NCI-H1436 (cell line): ENCODE measurements around the gene ATP13A5.
A peak's percentile ranks its signal among the peaks of the same experiment; 100 is the strongest.

Experiments used
- DNase-seq: peaks from one replicate; lab custom pipeline; 2025; lab: John Stamatoyannopoulos, UW

ATP13A5 gene

DNA sequence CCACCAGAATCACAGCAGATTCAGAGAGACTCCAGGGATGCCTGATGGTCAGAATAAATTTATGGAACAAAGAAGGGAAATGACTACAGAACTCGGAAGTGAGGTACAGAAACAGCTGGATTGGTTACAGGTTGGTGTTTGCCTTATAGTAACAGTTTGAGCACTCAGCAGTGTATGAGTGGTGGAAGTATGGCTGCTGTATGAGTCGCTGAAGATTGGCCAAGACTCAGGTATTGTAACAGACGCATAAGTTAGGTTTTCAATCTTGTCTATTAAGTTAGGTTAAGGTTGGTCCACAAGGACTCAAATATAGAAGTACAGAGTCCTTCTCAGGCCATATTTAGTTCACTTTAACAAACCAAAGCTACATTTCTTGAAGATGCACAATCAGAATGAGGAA is 33.1 kb downstream of the ATP13A5 start:
- DNase-seq = no peak

DNA sequence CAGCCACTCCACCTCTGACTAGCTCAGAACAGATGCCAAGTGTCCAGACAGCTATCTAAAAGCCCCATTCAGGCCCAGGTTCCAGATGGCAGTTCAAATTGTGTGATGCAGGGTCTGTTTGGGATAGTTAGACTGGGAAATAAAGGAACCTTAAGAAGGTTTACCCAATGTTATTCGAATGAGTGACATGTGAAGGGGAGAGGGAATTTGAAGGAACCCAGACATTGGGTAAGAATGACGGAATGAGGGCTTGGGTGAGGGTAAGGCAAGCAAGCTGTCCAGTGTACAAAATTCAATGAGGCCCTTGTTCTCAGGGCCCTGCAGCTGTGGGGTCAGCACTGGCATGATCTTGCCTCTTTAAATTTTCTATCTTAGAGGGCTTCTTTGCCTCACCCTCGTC is 34.1 kb downstream of the ATP13A5 start:
- no peak for DNase-seq

DNA sequence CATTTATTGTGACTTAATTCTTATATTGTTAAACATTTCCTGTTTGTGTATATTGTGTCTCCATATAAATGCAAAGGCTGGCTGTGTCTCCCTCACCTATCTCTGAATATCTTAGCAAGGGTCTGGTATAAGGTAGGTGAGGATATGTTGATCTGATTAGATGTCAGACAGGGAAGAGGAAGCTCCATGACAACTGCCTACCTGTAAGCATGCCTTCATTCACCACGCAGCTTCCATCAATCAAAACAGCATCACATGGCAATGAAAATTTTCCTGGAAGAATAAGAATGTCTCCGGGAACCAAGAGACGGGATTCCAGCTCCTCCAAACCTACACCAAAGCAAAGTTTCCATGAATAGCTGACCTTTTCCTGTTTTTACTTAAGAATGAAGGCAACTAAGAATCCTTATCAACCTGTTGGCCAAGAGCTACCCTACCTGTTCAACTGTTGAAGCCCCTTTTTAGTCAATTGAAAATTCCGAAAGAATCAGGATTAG is 34.8 kb downstream of the ATP13A5 start:
- DNase-seq = no peak

DNA sequence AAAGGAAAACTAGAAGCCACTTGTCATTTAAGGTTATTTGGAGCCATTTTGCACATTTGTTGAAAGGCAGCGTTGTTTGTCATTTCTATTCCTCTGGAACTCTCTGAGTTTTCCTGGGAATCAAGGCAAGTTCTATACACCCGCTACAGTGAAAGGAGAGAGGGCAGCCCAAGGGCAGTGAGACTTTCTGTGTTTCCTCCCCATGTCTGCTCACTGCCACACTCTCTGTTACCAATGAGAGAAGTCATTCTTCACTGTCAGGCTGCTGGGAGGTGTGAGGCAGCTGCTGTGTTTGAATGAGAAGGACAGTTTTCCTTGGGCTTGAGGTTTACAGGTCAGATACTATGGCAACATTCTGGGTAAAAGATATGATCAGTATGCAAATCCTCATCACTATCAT is 36.0 kb downstream of the ATP13A5 start:
- DNase-seq = no peak

DNA sequence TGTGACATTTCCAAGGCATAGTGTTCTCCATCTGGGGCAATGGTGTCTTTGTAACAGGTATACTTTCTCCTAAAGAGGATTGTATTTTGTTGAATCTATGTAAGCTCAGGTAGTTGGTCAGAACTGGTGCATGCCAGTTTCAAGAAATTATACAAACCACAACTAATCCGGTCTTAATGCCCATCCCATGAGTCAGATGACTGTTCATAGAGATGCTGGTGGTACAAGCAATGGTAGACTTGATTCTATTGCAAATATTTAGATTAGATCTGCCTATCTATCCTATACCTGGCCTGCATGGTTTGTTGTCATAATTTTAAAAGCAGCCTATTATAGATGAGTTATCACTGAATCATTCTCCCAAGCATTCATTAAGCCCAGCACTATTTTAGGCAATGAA is 43.5 kb downstream of the ATP13A5 start:
- DNase-seq = no peak

DNA sequence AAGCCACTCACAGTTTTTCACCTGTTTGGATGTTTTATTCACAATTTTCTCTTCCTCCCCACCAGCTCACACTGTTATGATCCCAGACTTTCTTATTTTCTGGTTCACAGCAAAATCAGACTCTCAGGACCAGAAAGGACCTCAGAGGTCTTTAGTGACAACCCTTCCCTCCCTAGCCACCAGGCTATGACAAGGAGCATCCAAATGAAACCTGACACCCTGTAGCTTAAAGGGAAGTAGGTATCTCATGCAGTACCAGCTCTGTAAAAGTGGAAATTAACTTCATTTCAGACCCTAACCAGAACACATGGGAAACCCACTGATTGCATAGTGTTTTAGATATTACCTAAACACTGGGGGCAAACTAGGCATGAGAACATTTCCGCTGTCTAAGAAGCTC is 45.3 kb downstream of the ATP13A5 start:
- DNase-seq = no peak

DNA sequence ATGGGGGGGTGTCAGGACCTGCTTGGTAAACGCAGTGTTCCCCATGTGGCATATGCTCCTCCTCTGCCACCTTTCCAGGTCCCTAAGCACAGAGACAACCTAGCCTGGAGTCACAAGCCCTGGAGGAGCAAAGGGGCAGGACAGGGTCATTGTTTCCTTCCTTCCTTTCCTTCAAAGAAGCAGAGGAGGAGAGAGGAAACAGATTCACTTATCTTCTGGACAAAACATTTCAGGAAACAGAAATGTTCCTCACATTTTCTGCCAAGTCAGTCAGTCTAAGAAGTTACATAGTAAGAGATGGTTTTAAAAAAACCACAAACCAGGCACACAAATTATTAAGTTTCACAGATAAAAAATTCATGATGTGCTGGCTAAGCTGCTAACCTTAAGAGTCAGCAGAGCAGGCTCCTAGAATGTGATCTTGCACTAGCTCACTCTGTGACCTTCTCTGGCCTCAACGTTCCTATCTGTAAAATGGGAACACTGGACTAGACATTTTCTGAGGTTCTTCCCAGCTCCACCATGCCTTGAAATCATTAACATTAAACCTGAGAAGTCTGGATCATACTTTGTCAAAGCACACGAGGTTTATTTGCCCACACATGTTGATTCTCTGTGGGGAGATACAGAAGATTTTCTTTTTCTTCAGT is 47.9 kb downstream of the ATP13A5 start:
- DNase-seq = no peak

DNA sequence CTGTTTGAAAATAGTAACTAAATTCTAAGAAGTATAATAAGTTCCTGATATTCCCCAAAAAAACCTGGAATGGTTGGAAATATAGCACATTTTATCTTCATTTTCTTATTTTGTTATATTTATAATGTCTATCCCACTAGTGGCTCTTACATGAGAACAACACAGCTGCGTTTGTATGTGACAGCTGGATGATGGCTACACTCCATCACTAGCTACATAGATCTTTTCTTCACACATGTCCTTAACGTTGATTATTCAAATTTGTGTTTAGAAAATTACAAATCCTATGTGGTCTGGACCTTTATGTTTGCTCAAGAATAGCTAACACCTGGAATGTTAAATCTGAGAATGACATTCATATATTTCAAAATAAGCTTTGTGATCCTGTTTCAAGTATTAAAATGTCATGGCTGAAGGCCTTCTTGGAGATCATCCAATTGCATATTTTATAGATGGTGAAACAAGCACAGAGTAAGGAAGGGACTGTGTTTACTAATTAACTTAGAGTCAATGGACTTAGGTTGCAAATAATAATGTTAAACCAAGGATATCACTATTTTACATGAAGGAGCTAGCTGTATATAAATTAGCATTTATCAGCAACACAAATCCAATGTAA is 60.8 kb downstream of the ATP13A5 start:
- DNase-seq = no peak

DNA sequence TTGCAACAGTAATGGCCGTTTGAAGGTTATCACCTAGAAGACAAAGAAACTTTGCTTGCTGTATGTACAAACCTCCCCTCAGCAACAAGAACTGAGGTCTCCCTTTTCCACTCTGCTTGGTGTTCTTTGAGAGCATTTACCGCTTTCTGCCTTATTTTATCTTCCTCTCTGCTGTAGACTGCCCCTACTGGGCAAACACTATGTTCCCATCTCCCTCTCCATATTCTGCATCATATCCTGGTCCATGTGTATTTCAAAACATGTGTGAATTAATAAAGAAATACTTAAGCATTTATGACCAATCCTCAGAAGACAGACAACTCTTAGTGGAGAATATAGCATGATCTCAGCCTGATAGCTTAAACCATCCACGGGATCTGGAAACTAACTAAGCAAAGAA is 64.4 kb downstream of the ATP13A5 start:
- no peak for DNase-seq

DNA sequence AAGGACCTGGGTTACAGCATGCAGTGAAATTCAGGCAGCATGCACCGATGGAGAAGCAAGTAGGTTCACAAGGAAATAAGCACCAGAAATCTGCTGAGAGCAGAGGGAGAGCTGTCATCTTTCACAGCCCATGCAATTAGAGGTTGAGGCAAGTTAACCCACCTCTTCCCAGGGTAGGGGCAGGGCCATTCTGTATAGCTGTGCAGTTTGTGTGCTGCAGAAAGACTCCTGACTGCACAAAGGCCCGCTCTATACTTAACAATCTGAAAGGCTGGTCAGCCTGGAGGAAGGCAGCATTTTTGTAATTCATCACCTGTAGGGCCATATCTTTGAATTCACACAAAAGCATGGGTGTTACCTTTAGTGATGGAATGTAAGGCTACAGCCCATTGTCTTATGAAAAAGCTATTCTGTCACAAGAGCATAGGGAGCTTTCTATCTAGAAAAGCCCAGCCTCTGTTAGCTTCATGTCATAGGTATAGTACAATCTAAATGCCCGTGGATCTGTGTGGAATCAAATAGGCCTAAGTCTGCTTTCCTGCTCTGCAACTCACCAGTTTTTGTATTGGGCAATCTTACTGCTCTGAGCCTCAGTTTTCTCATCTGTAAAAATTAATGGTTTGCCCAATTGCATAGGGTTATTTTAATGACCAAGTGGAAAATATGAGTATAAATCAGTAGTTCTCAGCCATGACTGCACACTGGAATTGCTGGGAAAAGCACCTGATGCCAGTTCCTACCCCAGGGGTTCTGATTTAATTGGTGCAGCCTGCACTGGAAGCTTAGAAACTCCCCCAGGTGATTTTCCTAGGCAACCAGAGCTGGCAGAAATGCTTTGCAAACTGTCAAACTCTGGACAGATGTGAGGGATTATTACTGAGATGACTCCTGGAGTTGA is 65.2 kb downstream of the ATP13A5 start:
- no peak for DNase-seq

DNA sequence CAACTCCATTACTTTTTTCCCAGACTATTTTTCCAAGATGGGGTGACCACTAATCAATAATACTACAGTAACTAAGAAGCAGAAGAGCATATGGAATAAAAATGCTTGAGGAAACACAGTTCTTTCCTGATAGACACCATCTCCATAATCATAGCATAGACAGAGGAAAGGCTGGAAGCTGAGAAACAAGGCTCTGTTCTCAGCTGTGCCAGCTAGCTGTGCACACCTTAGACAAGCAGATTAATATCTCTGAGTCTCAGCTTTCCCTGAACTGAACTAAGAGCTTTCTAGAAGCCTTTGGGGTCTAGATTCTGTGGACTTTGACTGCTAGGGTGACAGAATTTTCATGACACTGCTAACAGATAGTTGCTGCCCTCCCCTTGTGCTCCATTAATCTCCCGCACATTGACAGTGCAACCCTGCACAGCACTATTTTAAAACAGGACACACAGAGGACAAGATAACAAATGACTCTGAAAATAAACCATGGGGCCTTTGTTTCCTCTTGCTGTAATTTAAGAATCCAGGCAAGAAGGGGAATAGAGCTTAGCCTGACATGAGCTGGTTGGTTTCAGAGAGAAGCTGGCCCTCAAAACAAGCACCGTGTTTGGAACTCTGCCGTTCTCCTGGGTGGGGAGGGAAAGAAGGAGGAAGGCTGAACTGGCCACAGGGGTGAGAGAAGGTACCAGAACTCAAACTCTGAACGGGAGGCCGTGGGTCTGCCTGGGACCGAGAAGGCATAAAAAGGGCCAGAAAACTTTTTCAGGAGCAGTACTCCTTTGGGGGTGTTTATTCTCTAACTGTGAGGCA is 67.4 kb downstream of the ATP13A5 start:
- DNase-seq = no peak

DNA sequence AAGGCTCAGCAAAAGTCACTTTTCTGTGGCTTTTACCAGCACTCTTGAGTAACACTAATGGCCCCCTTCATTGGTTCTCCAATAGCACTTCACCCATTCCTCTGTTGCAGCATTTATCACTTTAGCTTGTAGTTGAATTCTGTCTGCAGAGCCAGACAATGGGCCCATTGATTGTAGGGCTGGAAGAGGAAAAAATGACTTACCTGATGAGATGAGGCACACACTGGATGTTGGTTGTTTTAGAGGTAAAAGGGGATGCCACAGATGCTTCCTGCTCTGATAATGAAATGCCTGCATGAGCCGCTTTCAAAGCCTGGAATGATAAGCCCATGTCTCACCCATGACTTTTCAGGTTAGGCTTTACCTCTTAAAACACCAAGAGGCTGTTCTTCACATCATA is 73.2 kb downstream of the ATP13A5 start:
- DNase-seq = no peak

DNA sequence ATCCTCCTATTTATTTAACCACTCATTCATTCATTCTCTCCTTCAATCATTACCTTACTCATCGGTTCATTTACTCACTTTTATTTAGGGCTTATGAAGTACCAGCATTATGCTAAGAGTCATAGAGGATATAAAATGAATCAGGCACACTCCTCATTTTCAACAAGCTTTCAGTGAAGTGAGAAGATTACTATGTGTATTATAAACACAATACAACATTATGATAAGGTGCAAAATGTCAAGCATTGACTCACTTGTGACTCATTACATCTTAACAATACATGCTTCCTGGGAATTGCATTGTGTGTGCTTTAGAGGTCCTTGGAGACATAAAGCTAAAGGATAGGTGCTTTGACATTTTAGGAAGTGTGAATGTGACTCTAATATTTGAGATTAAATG is 77.1 kb downstream of the ATP13A5 start:
- peak; percentile 8 for DNase-seq

DNA sequence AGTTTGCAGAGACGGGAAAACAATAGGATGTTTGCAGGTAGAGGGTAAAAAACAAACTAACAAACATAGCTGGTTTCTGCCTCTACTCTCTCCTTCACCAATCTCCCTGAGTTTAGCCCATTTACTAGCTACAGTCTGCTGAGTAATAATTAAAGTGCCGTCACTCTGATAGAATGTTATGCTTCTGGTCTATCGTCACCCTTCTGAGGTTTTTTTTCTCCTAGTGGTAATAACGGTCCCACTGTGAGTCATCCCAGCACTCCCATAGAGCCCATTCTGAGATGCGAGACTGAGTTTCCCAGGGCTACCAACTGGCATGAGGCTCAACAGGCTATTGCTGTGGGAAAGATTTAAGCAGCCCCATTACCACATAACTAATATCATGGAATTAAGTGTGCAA is 81.1 kb downstream of the ATP13A5 start:
- no peak for DNase-seq

DNA sequence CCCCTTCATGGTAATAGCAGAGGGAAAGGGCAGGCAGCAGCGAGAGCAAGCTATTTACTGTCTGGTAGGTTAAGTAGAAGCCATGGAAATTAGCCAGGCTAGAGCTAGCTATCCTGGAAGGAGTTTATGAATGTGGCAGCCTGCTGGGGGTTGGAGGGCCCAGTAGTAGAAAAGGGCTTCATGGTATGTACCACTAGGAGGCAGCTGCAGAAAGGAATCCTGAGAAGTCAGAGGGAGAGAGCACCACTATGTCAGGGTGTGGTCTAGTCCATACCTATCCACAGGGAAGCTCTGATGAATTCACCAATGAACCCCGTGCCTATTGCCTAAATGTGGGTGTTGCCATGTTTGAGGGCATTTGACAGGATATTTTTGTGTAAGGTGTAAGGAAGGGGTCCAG is 82.6 kb downstream of the ATP13A5 start:
- DNase-seq = no peak

DNA sequence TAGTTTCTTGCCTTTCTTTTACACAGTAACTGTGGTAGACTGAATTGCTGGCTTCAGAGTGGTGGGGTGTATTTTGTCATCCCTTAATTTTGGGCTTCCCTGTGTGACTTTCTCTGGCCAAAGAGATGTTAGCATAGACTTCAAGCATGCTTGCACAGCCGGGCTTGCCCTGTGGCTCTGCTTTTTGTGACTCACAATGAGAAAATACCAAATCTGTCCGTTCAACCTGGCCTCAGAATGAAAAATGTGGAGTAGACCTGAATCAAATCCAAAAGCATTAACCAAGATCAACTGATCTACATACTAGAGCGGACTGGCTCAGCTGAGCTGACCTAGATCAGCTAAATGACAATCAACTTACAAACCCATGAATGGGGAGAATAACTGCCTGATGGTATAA is 86.2 kb downstream of the ATP13A5 start:
- no peak for DNase-seq

DNA sequence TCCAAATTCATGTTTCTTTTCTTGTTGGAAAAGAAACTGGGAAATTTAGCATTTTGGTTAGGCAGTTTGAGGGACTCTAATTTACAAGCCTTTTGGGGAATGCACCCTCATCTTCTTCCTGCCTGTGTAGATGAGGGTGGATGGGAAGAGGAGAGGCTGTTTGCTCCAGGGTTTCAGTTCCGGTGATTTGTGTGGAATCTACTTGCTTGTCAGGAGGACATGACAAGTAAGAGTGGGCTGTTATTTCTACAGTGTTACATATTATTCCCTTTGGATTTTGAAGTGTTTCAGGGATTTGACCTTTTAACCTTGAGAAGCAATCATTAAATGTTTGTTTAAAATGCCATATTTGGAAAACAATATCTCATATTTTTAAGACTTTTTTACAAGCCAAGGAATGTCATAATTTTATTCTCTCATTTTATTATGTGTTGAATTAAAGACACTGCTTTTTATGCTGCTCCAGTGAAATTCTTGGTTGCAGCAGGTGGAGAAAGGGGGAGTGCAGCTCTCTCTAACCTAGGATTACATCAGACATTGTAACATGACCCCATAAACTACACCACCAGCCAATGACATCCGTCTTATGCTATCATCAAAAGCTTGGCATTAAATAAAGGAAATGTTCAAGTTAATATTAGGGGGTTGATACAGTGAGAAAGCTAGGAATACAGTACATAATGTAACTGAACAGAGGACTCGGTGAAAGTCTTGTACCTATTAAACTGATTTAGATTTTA is 107.3 kb downstream of the ATP13A5 start:
- no peak for DNase-seq

DNA sequence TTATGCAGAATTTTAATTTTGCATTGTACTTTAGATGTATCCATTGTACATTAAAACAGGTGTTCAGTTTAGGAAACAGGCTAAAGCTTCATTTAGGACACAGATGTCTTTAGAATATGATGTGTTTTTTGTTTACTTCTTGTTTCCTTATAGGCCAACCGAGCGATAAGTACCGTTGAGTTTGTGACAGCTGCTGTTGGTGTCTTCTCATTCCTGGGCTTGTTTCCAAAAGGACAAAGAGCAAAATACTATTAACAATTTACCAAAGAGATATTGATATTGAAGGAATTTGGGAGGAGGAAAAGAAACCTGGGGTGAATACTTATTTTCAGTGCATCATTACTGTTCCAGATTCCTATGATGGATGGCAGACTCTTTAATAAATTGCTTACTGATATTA is 108.1 kb downstream of the ATP13A5 start:
- no peak for DNase-seq

DNA sequence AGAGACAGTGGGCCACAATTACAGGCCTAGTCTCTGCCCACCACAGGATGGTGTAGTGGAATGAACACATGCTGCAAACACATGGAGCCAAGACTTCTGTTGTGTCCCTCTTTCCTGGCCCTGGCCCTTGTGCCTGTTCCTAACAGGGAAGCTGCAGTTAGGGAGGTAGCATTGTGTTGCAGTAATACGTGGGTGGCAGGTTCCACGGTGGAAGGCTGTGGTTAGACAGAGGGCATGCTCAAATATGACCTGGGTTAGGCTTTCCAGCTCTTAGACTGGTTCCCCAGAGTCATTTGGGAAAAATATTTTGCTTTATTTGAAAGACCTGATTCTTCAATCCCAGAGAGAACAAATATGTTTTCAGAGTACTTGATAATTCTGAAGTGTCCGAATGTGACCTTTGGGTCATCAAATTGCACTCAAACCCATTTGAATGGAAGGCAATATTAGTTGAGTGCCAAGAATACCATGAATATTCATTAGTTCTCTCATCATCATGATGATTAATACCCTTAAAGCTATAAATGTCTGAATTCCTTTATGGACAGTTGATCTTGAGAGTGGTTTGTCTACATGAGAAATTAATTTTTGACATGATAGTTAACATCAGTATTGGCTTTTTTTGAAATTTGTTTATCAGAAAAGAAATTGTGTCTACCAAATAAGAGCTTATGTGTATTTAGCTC is 109.1 kb downstream of the ATP13A5 start:
- DNase-seq = no peak

DNA sequence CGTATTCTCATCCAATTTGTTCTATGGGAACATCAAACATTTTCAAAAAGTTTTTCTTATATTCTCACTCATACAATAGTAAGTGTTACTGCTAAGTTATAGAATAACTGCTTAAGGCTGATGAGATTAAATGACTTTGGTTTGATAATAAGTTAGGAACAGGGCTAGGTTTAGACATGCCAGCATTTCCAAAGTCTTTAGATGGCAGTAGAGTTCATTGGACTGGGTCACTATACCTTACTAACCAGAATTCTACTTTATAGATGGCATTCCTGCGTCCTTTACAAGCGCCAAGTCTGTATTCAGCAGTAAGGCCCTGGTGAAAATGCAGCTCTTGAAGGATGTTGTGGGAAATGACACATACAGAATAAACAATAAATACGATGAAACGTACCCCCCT is 115.8 kb downstream of the ATP13A5 start:
- DNase-seq = no peak

DNA sequence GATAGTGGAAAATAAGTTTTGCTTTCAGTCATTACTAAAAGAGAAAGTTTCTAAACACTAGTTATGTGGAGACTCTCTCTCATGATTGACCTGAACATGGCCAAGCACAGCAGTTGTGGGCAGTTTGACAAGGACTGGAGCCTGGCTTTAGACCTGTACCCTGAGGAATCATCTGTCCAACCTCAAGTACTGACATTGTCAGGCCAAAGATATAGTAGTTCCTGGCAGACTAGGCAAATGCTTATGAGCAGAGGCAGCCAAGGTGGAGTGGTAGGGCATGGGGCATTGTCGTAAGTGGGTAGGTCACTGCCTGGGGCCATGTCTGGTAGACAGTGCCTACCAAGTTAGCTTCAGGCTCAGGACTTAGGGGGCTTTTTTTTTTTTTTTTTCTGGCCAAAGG is 116.6 kb downstream of the ATP13A5 start:
- DNase-seq = no peak
